Fibroblast of mammary gland (primary cell): ENCODE data around the gene ESF1.

ENCODE experiments used
- DNase-seq: peaks from one replicate; pipeline ENCODE4 v3.0.0-alpha.2; 2010; ENCODE audit warnings: low read depth
- H3K4me3 ChIP-seq: 2 replicates; pipeline ENCODE4 v1.5.1; 2011; ENCODE audit warnings: low read depth, mild to moderate bottlenecking, low read length, moderate library complexity; ENCODE audit not compliant: control insufficient read depth
- TF ChIP-seq, protein P1 (sequence below): conservative IDR thresholded peaks from 2 replicates; pipeline ENCODE4 v1.5.1; 2011; ENCODE audit warnings: low read depth, low read length, inconsistent platforms; ENCODE audit not compliant: control insufficient read depth, insufficient read depth

The ESF1 gene

DNA sequence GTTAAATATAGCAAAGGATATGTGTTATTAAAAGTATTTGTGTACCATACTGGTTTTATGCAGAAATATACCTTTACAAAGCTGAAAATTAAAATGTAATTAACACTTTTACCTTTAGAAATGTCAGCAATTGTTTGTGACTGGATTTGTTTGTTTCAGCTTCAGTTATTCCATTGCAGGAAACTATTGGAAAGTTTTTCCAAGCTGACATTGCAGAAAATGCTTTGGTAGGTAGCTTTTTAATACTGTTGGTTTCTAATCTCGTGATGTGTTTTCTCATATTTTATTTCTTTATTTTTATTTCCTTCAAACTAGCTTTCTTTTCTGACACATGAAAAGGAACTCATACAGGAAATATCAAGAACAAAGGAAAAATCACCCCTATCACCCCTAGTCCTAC is 8.3 kb upstream of the ESF1 start:
- no peak for DNase-seq
- H3K4me3 ChIP-seq = no peak overlapping the region
- TF ChIP-seq, protein P1, sequence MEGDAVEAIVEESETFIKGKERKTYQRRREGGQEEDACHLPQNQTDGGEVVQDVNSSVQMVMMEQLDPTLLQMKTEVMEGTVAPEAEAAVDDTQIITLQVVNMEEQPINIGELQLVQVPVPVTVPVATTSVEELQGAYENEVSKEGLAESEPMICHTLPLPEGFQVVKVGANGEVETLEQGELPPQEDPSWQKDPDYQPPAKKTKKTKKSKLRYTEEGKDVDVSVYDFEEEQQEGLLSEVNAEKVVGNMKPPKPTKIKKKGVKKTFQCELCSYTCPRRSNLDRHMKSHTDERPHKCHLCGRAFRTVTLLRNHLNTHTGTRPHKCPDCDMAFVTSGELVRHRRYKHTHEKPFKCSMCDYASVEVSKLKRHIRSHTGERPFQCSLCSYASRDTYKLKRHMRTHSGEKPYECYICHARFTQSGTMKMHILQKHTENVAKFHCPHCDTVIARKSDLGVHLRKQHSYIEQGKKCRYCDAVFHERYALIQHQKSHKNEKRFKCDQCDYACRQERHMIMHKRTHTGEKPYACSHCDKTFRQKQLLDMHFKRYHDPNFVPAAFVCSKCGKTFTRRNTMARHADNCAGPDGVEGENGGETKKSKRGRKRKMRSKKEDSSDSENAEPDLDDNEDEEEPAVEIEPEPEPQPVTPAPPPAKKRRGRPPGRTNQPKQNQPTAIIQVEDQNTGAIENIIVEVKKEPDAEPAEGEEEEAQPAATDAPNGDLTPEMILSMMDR = no peak

DNA sequence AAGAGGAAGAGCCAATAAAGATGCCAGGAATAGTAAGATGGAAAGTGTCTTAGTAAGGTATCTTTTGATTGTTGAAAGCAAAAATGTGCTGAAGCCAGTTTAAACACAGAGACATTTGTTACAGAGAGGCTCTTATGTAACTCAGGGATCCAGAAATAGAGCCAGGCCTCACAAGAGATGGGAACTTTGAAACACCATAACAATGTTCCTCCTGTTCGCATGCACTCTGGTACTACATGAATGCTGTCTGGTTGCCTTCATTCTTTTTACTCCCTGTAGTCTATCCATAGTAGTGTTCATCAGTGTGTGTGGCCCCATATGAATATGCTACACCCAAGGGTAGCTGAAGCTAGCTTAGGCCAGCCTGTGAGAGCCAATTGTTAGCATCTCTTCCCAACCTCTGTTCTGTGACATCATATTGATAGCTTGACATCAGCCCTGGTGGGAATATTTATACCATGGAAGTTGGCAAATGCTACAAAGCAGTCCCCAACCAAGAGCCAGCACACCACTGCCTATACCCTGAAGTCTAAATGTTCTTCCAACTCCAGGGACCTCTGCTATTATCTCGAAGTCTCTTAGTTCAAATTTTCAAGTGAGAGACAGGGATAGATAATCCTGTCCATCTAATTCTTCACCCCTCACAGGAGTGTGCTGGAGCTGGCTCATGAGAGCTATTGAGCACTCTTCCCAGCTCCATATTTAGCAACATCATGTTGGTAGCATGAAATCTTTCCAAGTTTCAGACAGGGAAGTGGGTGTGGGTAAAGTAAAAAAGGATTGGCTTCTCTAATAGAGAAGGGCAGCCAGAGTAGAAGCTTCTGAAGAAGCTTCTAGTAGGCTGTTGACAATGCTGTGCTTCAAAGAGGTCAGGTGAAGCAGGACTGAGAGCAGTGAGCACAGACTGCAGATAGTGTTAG is 7.1 kb upstream of the ESF1 start:
- TF ChIP-seq, protein P1 = no peak
- no peak for DNase-seq
- H3K4me3 ChIP-seq = no peak overlapping the region

DNA sequence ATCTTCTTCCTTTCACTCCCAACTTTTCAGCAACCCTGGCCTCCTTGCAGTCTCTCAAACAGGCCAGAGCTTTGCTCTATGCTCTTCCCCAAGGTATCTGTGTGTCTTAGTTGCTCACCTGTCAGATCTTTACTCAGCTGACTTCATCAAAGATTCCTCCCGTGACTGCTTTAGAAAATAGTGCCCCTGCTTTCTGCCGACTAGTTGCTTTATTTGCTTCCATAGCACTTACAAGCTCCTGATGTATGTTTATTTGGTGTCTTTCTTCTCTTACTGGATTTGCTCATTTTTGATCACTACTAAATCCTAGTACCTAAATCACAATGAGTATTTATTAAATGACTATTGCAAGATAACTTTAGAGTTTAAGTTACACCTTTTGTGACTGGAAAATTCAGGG is 6.0 kb upstream of the ESF1 start:
- H3K4me3 ChIP-seq = no peak overlapping the region
- DNase-seq = no peak
- TF ChIP-seq, protein P1 = no peak

DNA sequence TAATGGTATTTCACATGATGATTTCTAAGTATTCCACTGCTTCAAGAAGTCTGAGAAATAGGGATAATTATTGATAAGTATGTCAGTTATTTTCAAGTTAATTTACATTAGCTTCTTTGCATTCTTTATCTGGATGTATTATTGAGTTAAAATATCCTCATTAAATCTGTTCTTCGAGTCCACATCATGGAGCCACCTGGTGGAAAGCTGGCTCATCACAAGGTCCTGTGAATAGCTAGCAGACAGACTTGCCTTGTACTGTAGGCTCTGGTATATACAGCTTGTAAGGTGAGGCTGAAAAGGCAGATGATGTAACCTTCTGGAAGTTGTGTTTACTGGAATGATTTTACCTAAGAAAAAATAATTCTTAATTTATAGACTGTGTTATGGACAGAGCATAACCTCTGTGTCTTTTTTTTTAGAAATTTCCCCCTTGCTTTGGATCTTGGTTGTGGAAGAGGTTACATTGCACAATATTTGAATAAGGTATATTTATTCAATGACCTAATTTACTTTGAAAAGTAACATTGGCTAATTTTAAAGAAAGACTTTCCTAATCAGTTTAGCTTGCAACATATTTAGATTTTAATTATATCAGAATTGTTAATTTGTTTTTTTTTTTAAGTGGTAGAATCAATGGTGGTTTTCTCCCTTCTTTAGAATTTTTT is 3.6 kb upstream of the ESF1 start:
- peak; percentile 72 for DNase-seq
- TF ChIP-seq, protein P1 = peak; percentile 64
- no peak overlapping the region for H3K4me3 ChIP-seq

DNA sequence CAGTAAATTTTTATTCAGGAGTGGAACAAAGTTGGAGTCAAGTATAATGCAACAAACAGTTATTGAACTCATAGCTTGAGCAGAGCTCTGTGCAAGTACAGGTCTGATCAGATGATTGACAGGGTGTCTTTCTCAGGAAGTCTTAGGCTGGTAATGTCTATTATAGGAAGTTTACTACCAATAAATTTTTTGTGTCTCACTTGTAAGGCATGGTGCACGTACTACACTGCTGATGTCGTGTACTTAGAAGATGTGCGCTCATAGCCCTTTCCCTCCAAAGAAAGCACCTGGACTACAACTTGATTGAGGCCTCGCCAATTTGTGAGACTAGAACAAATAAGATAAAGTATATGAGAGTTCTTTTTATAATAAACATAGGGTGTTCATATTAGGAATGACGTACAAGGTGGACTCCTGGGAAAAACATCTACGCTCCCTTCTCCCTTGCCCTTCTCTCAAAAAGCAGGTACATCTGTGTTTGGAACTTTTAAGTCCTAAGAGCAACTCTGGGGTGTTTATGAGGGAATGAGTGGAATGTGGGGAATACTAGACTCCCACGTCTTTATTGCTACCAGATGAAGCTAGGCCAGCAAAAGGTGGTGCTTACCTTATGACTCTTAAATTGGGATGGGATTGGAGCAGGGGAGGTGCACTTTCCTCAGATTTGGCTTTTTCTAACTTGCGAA is 1.6 kb upstream of the ESF1 start:
- no peak for DNase-seq
- TF ChIP-seq, protein P1 = no peak
- peak overlapping the region; percentile 95 for H3K4me3 ChIP-seq

DNA sequence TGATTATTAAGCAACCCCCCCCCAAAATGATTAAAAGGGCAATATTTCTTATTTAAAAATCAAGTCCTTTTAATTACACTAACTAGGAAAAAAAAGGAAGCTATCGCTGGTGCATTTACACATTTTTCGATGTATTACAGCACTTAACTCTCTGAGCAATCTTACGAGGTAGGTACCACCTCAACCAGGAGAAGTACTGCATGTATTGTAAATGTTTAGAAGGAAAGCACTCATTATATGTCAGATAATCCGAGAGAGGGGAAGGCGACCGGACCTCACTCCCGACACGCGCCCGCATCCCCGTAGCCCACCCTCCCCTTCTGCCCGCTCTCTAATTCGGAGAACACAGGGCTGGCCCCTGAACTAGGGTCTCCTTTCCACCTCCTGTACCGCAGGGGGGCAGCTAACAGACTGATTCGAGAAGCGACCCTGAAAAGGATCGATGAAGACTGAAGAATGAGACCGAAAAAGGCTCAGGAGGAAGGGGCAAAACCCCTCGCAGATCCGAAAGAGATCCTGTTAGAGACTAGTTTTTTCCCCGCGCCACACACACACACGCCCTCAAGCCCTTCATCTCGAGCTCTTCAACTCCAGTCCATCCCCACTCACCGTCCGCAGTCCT is 337 bp downstream of the ESF1 start:
- no peak for DNase-seq
- peak overlapping the region; percentile 95 for H3K4me3 ChIP-seq
- TF ChIP-seq, protein P1 = no peak
